IMR-90 (cell line): ENCODE measurements around the gene UNC79. TPM values are rescaled to one million over a fixed set of nuclear protein-coding genes. Genes with fewer than 3 reads are reported as not detected.

ENCODE experiments used
- ATAC-seq: fragments of 200-7000 bp; cut with Tn5 transposase; 2 replicates; pipeline ENCODE4 v1.9.1; 2020; ENCODE audit warnings: low read depth, mild to moderate bottlenecking, moderate library complexity
- BruUV-seq: library from RNA; stranded (reverse); fragments of 400-500 nt; replicated peaks from 2 replicates; lab custom pipeline; 2021; lab: Mats Ljungman, UMichigan
- CTCF ChIA-PET: fragments of 300-600 bp; formaldehyde crosslinking; extraction: SDS; loops from one replicate; lab custom pipeline; 2021; ENCODE audit warnings: antibody characterized with exemption; lab: Yijun Ruan, JAX
- POLR2A ChIA-PET: fragments of 300-600 bp; sonication (Branson Sonifier 250); formaldehyde crosslinking; loops from one replicate; lab custom pipeline; 2022; ENCODE audit warnings: antibody characterized with exemption; ENCODE audit not compliant: unreplicated experiment; lab: Charles Lee
- DNase-seq: peaks from one replicate; pipeline ENCODE4 v3.0.0; 2013
- H2AFZ ChIP-seq: replicated peaks from 2 replicates; pipeline ENCODE3; 2013; ENCODE audit warnings: low read length, mild to moderate bottlenecking; ENCODE audit not compliant: poor library complexity
- H2AK5ac ChIP-seq: 2 replicates; pipeline ENCODE4 v1.6.1; 2013; ENCODE audit warnings: low read depth, low read length, inconsistent platforms
- H2AK9ac ChIP-seq: replicated peaks from 2 replicates; pipeline ENCODE3; 2013; ENCODE audit warnings: mild to moderate bottlenecking, low read depth, low read length, moderate library complexity; ENCODE audit not compliant: poor library complexity
- H2BK120ac ChIP-seq: 2 replicates; pipeline ENCODE4 v1.6.1; 2013; ENCODE audit warnings: low read depth, low read length, inconsistent platforms
- H2BK15ac ChIP-seq: 3 replicates; pipeline ENCODE4 v1.6.1; 2013; ENCODE audit warnings: low read depth, low read length, inconsistent platforms
- H2BK20ac ChIP-seq: 2 replicates; pipeline ENCODE4 v1.6.1; 2013; ENCODE audit warnings: low read depth, mild to moderate bottlenecking, inconsistent platforms, low read length, moderate library complexity
- H2BK5ac ChIP-seq: 2 replicates; pipeline ENCODE4 v1.6.1; 2013; ENCODE audit warnings: mild to moderate bottlenecking, low read depth, low read length, inconsistent platforms; ENCODE audit not compliant: poor library complexity, severe bottlenecking
- H3K14ac ChIP-seq: replicated peaks from 2 replicates; pipeline ENCODE4 v1.6.1; 2013; ENCODE audit warnings: low read depth, low read length, inconsistent platforms
- H3K18ac ChIP-seq: 2 replicates; pipeline ENCODE4 v1.6.1; 2013; ENCODE audit warnings: low read depth, low read length, control low read depth
- H3K23ac ChIP-seq: 2 replicates; pipeline ENCODE4 v1.6.1; 2013; ENCODE audit warnings: low read depth, low read length, inconsistent platforms
- H3K27ac ChIP-seq: 2 replicates; pipeline ENCODE4 v1.5.1; 2013; ENCODE audit warnings: mild to moderate bottlenecking, control low read depth, low read length; ENCODE audit not compliant: insufficient read depth
- H3K27me3 ChIP-seq: 2 replicates; pipeline ENCODE4 v1.6.1; 2013; ENCODE audit warnings: low read length; ENCODE audit not compliant: control insufficient read depth, insufficient read depth
- H3K36me3 ChIP-seq: 2 replicates; pipeline ENCODE4 v1.6.1; 2013; ENCODE audit warnings: low read length, mixed read lengths; ENCODE audit not compliant: control insufficient read depth, insufficient read depth
- H3K4ac ChIP-seq: 2 replicates; pipeline ENCODE4 v1.6.1; 2013; ENCODE audit warnings: low read depth, low read length, inconsistent platforms
- H3K4me1 ChIP-seq: 2 replicates; pipeline ENCODE4 v1.6.1; 2013; ENCODE audit warnings: low read length, mixed read lengths; ENCODE audit not compliant: control insufficient read depth, insufficient read depth
- H3K4me2 ChIP-seq: 2 replicates; pipeline ENCODE4 v1.6.1; 2013; ENCODE audit warnings: low read depth, mild to moderate bottlenecking, control low read depth, low read length, moderate library complexity
- H3K4me3 ChIP-seq: 2 replicates; pipeline ENCODE4 v1.5.1; 2013; ENCODE audit warnings: low read depth, mild to moderate bottlenecking, control low read depth, low read length, moderate library complexity; ENCODE audit not compliant: insufficient read depth
- H3K56ac ChIP-seq: 2 replicates; pipeline ENCODE4 v1.6.1; 2013; ENCODE audit warnings: low read length, inconsistent platforms; ENCODE audit not compliant: insufficient read depth; ENCODE audit errors: extremely low read depth
- H3K79me1 ChIP-seq, 2 experiments: 2 replicates each; pipeline ENCODE4 v1.6.1; 2013; ENCODE audit warnings: low read length in 2 of 2, inconsistent platforms in 1 of 2, low read depth in 1 of 2
- H3K9ac ChIP-seq: 2 replicates; pipeline ENCODE4 v1.6.1; 2013; ENCODE audit warnings: low read depth, low read length, control low read depth
- H3K9me1 ChIP-seq: 2 replicates; pipeline ENCODE4 v1.6.1; 2013; ENCODE audit warnings: low read length, inconsistent platforms; ENCODE audit not compliant: insufficient read depth
- H3K9me3 ChIP-seq: 2 replicates; pipeline ENCODE4 v1.6.1; 2013; ENCODE audit warnings: low read length; ENCODE audit not compliant: control insufficient read depth, insufficient read depth
- H4K20me1 ChIP-seq: 2 replicates; pipeline ENCODE4 v1.6.1; 2013; ENCODE audit warnings: low read length, inconsistent platforms; ENCODE audit not compliant: insufficient read depth
- H4K5ac ChIP-seq: 2 replicates; pipeline ENCODE4 v1.6.1; 2013; ENCODE audit warnings: mild to moderate bottlenecking, low read depth, low read length, control low read depth
- H4K8ac ChIP-seq, 2 experiments: 2 replicates each; pipeline ENCODE4 v1.6.1; 2013; ENCODE audit warnings: low read depth in 2 of 2, low read length in 2 of 2, control low read depth in 1 of 2, inconsistent platforms in 1 of 2
- H4K91ac ChIP-seq: 2 replicates; pipeline ENCODE4 v1.6.1; 2013; ENCODE audit warnings: low read depth, low read length, inconsistent platforms; ENCODE audit not compliant: insufficient read depth
- BHLHE40 ChIP-seq: fragments of 150-350 bp; IDR thresholded peaks from 2 replicates; pipeline ENCODE4 v1.6.1; 2016; ENCODE audit warnings: mild to moderate bottlenecking, low read depth, low read length
- CEBPB ChIP-seq: IDR thresholded peaks from 2 replicates; pipeline ENCODE4 v1.6.1; 2012; ENCODE audit warnings: low read depth, low read length, improper control_type of control experiment
- CHD1 ChIP-seq: IDR thresholded peaks from 2 replicates; pipeline ENCODE4 v1.6.1; 2012; ENCODE audit warnings: low read depth, low read length, improper control_type of control experiment
- CTCF ChIP-seq: conservative IDR thresholded peaks from 2 replicates; pipeline ENCODE4 v1.5.1; 2012; ENCODE audit warnings: mild to moderate bottlenecking, low read depth, low read length, improper control_type of control experiment
- ELK1 ChIP-seq: fragments of 150-350 bp; IDR thresholded peaks from 2 replicates; pipeline ENCODE4 v1.6.1; 2016; ENCODE audit warnings: low read depth, mild to moderate bottlenecking, low read length, moderate library complexity, borderline replicate concordance
- FOS ChIP-seq: fragments of 150-350 bp; IDR thresholded peaks from 2 replicates; pipeline ENCODE4 v1.6.1; 2016; ENCODE audit warnings: low read depth, low read length
- MAFK ChIP-seq: IDR thresholded peaks from 2 replicates; pipeline ENCODE4 v1.6.1; 2012; ENCODE audit warnings: low read depth, low read length, improper control_type of control experiment
- MAZ ChIP-seq: IDR thresholded peaks from 2 replicates; pipeline ENCODE4 v1.6.1; 2012; ENCODE audit warnings: low read depth, mild to moderate bottlenecking, low read length, improper control_type of control experiment, moderate library complexity, borderline replicate concordance
- MXI1 ChIP-seq: IDR thresholded peaks from 2 replicates; pipeline ENCODE4 v1.6.1; 2012; ENCODE audit warnings: low read depth, mild to moderate bottlenecking, low read length, moderate library complexity, borderline replicate concordance
- NFE2L2 ChIP-seq: fragments of 150-350 bp; IDR thresholded peaks from 2 replicates; pipeline ENCODE4 v1.6.1; 2016; ENCODE audit warnings: low read depth, mild to moderate bottlenecking, low read length
- POLR2A ChIP-seq: IDR thresholded peaks from 2 replicates; pipeline ENCODE4 v1.6.1; 2012; ENCODE audit warnings: mild to moderate bottlenecking, low read depth, low read length
- RAD21 ChIP-seq: IDR thresholded peaks from 2 replicates; pipeline ENCODE4 v1.6.1; 2012; ENCODE audit warnings: low read length, improper control_type of control experiment
- RCOR1 ChIP-seq: IDR thresholded peaks from 2 replicates; pipeline ENCODE4 v1.6.1; 2012; ENCODE audit warnings: mild to moderate bottlenecking, low read length, improper control_type of control experiment; ENCODE audit not compliant: insufficient replicate concordance
- RFX5 ChIP-seq: IDR thresholded peaks from 2 replicates; pipeline ENCODE4 v1.8.0; 2012; ENCODE audit warnings: low read depth, mild to moderate bottlenecking, low read length, moderate library complexity
- SMC3 ChIP-seq: fragments of 150-350 bp; IDR thresholded peaks from 2 replicates; pipeline ENCODE4 v1.6.1; 2016; ENCODE audit warnings: low read depth, mild to moderate bottlenecking, antibody characterized with exemption, low read length, moderate library complexity
- USF2 ChIP-seq: fragments of 150-350 bp; IDR thresholded peaks from 2 replicates; pipeline ENCODE4 v1.6.1; 2017; ENCODE audit warnings: mild to moderate bottlenecking, antibody characterized with exemption, low read length, low read depth
- WGBS, 2 experiments: methylation state at CpG; one replicate each; pipeline versions ENCODE4 v1.1.5 to v1.1.7; 2013; ENCODE audit warnings: missing lambda C conversion rate in 2 of 2; ENCODE audit not compliant: insufficient read length in 1 of 2; ENCODE audit errors: extremely low coverage in 2 of 2; 5-methylcytosine and 5-hydroxymethylcytosine counted together
- dilution Hi-C: fragments of 300-500 bp; cut with HindIII; formaldehyde crosslinking; loops from one replicate; pipeline ENCODE4 v1.14.3; 2018; ENCODE audit warnings: low sequenced_read_pairs; ENCODE audit not compliant: unreplicated experiment
- in situ Hi-C: fragments of 300-500 bp; cut with MboI; formaldehyde crosslinking; loops from 3 replicates; pipeline ENCODE4 v1.14.3; 2019; ENCODE audit warnings: low sequenced_read_pairs, inconsistent platforms, mixed read lengths
- intact Hi-C: fragments of 100-400 bp; cut with micrococcal nuclease; formaldehyde crosslinking; loops from 2 replicates; pipeline ENCODE4 v1.10.0; 2022
- polyA plus RNA-seq, 3 experiments: library from polyadenylated mRNA; depleted of rRNA; stranded (reverse); fragments of >200 nt; gene quantifications; 2 replicates each; pipeline ENCODE4 v1.2.3, GENCODE V29; 2012; ENCODE audit warnings: low replicate concordance in 1 of 3
- total RNA-seq: library from RNA; depleted of rRNA; stranded (reverse); fragments of >200 nt; gene quantifications from 2 replicates; pipeline ENCODE4 v1.2.3, GENCODE V29; 2012

The UNC79 gene
- total and polyA plus RNA-seq, 2 of the 4 experiments (the other 2 are of a cell fraction) = under 0.01 TPM

- H3K23ac ChIP-seq = no peak overlapping the region
- no peak overlapping the region for H3K14ac ChIP-seq
- no peak overlapping the region for H3K56ac ChIP-seq
- H3K36me3 ChIP-seq = no peaks in the 10 kb centered on the region
- no peak overlapping the region for H3K4me2 ChIP-seq
- ChIA-PET POLR2A (no interaction called here), CTCF (interaction anchor here (0.6 kb wide), 1 partner anchor 406 kb away, joined by 3 read pairs; no protein-coding TSS in a partner anchor)
- no peaks in the 10 kb centered on the region for H4K20me1 ChIP-seq
- H2BK120ac ChIP-seq = no peak overlapping the region
- no peak overlapping the region for H2AK5ac ChIP-seq
- H2BK15ac ChIP-seq = no peak overlapping the region
- no peak overlapping the region for H2BK20ac ChIP-seq
- no peak overlapping the region for H4K5ac ChIP-seq
- no peak overlapping the region for H3K4me3 ChIP-seq
- H4K8ac ChIP-seq = no peak overlapping the region
- DNase-seq = no peak
- H3K79me1 ChIP-seq = no peaks in the 10 kb centered on the region
- no peak overlapping the region for H2AFZ ChIP-seq
- H3K4ac ChIP-seq = no peak overlapping the region
- no TSS peak for BruUV-seq
- WGBS, 2 experiments = 55% methylated on average over 13 of the region's 23 CpGs; no CpG with 5 or more reads in 1 of the 2 experiments
- no peak for ATAC-seq
- H4K91ac ChIP-seq = no peak overlapping the region
- no peak overlapping the region for H3K18ac ChIP-seq
- no peak overlapping the region for H3K27ac ChIP-seq
- H3K9me1 ChIP-seq = no peaks in the 10 kb centered on the region
- TF ChIP-seq ELK1 (no peak), NFE2L2 (no peak), MXI1 (no peak), SMC3 (no peak), CTCF (no peak), BHLHE40 (no peak), RCOR1 (no peak), CEBPB (no peak), CHD1 (no peak), MAZ (no peak), POLR2A (no peak), MAFK (no peak), USF2 (no peak), RAD21 (no peak), FOS (no peak), RFX5 (no peak)
- no peaks in the 10 kb centered on the region for H3K4me1 ChIP-seq
- dilution Hi-C loops = no loop called here
- peaks cover 41% of the 10 kb centered on the region for H3K9me3 ChIP-seq
- H3K27me3 ChIP-seq = no peaks in the 10 kb centered on the region
- no peak overlapping the region for H3K9ac ChIP-seq
- no peak overlapping the region for H2BK5ac ChIP-seq
- in situ Hi-C loops = no loop called here
- H2AK9ac ChIP-seq = no peak overlapping the region
- intact Hi-C loops = no loop called here
These were observed 296.5 kb downstream of the UNC79 start for GRCh38 chr14:93727039-93727740.
